HEK293 (cell line): ENCODE measurements around the gene FBXO34.

Experiments
- CTCF ChIA-PET: fragments of 350-600 bp; formaldehyde crosslinking; extraction: SDS; loops from one replicate; lab custom pipeline; 2021; ENCODE audit warnings: antibody characterized with exemption; lab: Yijun Ruan, JAX
- POLR2A ChIA-PET: fragments of 300-600 bp; formaldehyde crosslinking; extraction: SDS; loops from one replicate; lab custom pipeline; 2020; ENCODE audit warnings: antibody characterized with exemption, inconsistent platforms; lab: Yijun Ruan, JAX
- H3K27ac ChIP-seq: fragments of 200-500 bp; sonication (Bioruptor generic); 2 replicates; pipeline ENCODE4 v1.5.1; 2014; ENCODE audit warnings: low read depth, low read length, control low read depth, inconsistent platforms; ENCODE audit errors: extremely low read depth
- H3K36me3 ChIP-seq, 2 experiments: fragments of 200-500 bp in 1 of 2; sonication (Bioruptor generic) in 1 of 2; 1 replicate in 1 of 2; 2 replicates in 1 of 2; pipeline ENCODE4 v1.5.1; 2014 to 2017; ENCODE audit warnings: inconsistent platforms in 2 of 2, low read length in 2 of 2; ENCODE audit not compliant: control insufficient read depth in 2 of 2, insufficient read depth in 1 of 2
- H3K4me1 ChIP-seq: fragments of 200-500 bp; sonication (Bioruptor generic); 2 replicates; pipeline ENCODE4 v1.5.1; 2014; ENCODE audit warnings: mild to moderate bottlenecking, low read length, inconsistent platforms; ENCODE audit not compliant: control insufficient read depth, insufficient read depth
- H3K4me3 ChIP-seq: 2 replicates; pipeline ENCODE4 v1.5.1; 2011; ENCODE audit warnings: low read depth, mild to moderate bottlenecking, control low read depth, low read length, moderate library complexity
- H3K9me3 ChIP-seq: fragments of 200-500 bp; sonication (Bioruptor generic); 2 replicates; pipeline ENCODE4 v1.5.1; 2014; ENCODE audit warnings: low read depth, low read length, inconsistent platforms; ENCODE audit not compliant: control insufficient read depth, insufficient read depth
- KLF16 ChIP-seq: fragments of 450-650 bp; formaldehyde crosslinking; IDR thresholded peaks from 2 replicates; pipeline ENCODE4 v1.5.1; 2017; ENCODE audit warnings: missing biosample characterization, missing genetic modification characterization
- PRDM1 ChIP-seq: fragments of 450-650 bp; formaldehyde crosslinking; IDR thresholded peaks from 2 replicates; pipeline ENCODE4; 2016; ENCODE audit warnings: missing biosample characterization, missing genetic modification characterization
- PRDM6 ChIP-seq: fragments of 450-650 bp; formaldehyde crosslinking; IDR thresholded peaks from 2 replicates; pipeline ENCODE4 v1.5.1; 2017; ENCODE audit warnings: missing biosample characterization, missing genetic modification characterization
- SP7 ChIP-seq: fragments of 450-650 bp; formaldehyde crosslinking; IDR thresholded peaks from 2 replicates; pipeline ENCODE4 v1.5.1; 2016; ENCODE audit warnings: missing biosample characterization, missing genetic modification characterization
- WT1 ChIP-seq: fragments of 450-650 bp; formaldehyde crosslinking; IDR thresholded peaks from 2 replicates; pipeline ENCODE4 v1.5.1; 2016; ENCODE audit warnings: missing biosample characterization, missing genetic modification characterization
- ZBTB17 ChIP-seq: fragments of 450-650 bp; formaldehyde crosslinking; IDR thresholded peaks from 2 replicates; pipeline ENCODE4 v1.5.1; 2016; ENCODE audit warnings: missing biosample characterization, missing genetic modification characterization
- ZNF175 ChIP-seq: fragments of 450-650 bp; formaldehyde crosslinking; IDR thresholded peaks from 2 replicates; pipeline ENCODE4 v1.5.1; 2016; ENCODE audit warnings: missing biosample characterization, missing genetic modification characterization
- ZNF473 ChIP-seq: fragments of 450-650 bp; formaldehyde crosslinking; IDR thresholded peaks from 2 replicates; pipeline ENCODE4 v1.5.1; 2017; ENCODE audit warnings: missing biosample characterization, missing genetic modification characterization
- ZNF571 ChIP-seq: fragments of 450-650 bp; formaldehyde crosslinking; IDR thresholded peaks from 2 replicates; pipeline ENCODE4 v1.5.0; 2017; ENCODE audit warnings: missing biosample characterization, missing genetic modification characterization
- ZNF600 ChIP-seq: fragments of 450-650 bp; formaldehyde crosslinking; IDR thresholded peaks from 2 replicates; pipeline ENCODE4 v1.5.1; 2016; ENCODE audit warnings: missing biosample characterization, missing genetic modification characterization
- ZNF610 ChIP-seq: fragments of 450-650 bp; formaldehyde crosslinking; IDR thresholded peaks from 2 replicates; pipeline ENCODE4 v1.5.1; 2016; ENCODE audit warnings: missing biosample characterization, missing genetic modification characterization, borderline replicate concordance
- ZNF677 ChIP-seq: fragments of 450-650 bp; IDR thresholded peaks from 2 replicates; pipeline ENCODE4 v1.5.0; 2018; ENCODE audit warnings: missing biosample characterization, mild to moderate bottlenecking, missing genetic modification characterization, moderate library complexity
- ZNF777 ChIP-seq: fragments of 450-650 bp; formaldehyde crosslinking; IDR thresholded peaks from 2 replicates; pipeline ENCODE4 v1.5.1; 2017; ENCODE audit warnings: missing biosample characterization, missing genetic modification characterization, borderline replicate concordance
- TF ChIP-seq, protein P1 (sequence below): fragments of 450-650 bp; formaldehyde crosslinking; IDR thresholded peaks from 2 replicates; pipeline ENCODE4 v1.5.1; 2016; ENCODE audit warnings: missing biosample characterization, missing genetic modification characterization
- TF ChIP-seq, protein P2 (sequence below): fragments of 450-650 bp; formaldehyde crosslinking; IDR thresholded peaks from 2 replicates; pipeline ENCODE4; 2016; ENCODE audit warnings: missing biosample characterization, missing genetic modification characterization
- TF ChIP-seq, protein P3 (sequence below): fragments of 450-650 bp; formaldehyde crosslinking; IDR thresholded peaks from 2 replicates; pipeline ENCODE4 v1.5.1; 2016; ENCODE audit warnings: missing biosample characterization, missing genetic modification characterization

FBXO34 gene

DNA sequence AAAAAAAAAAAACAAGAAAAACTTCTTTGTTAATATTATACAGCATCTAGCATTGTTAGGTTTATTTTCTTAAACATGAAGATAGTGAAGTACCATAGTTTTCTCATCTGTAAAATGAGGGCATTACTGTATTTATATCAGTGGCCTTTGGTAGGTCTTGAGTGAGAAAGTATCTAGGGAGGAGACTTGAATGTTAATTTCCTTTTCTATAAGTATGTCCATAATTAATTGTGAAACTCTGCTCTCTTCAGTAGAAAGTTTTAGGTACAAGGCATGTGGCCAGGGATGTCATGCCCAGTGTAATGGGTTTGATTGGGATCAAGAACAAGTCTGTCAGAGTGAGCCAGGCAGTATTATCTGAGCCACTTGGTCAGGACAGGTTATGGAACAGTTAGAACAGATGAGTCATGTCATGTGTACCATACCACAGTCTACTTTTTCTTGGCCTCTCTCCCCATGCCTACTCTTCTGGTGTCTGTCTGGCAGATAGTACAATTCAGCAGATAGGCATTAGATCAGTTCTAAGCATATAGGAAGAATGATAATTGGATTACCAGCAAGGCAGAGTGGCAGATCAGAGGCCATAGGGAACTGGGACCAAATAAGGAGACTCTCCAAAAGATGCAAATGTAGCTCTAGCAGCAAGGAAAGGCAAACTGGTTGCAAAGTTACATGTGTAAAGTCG lies 30.4 kb downstream of the FBXO34 start:
- H3K27ac ChIP-seq, result no peak overlapping the region
- TF ChIP-seq PRDM1 (tag by site-specific recombination) (peak; percentile 15; the same call in 1 of the 2 replicates), ZBTB17 (tag by site-specific recombination) (peak; percentile 70), ZNF600 (tag by site-specific recombination) (peak; percentile 99), ZNF610 (tag by site-specific recombination) (no peak), ZNF777 (tag by site-specific recombination) (no peak), ZNF677 (tag by site-specific recombination) (no peak), ZNF175 (tag by site-specific recombination) (no peak), ZNF473 (tag by site-specific recombination) (no peak), SP7 (no peak), WT1 (no peak)
- TF ChIP-seq, protein P1, sequence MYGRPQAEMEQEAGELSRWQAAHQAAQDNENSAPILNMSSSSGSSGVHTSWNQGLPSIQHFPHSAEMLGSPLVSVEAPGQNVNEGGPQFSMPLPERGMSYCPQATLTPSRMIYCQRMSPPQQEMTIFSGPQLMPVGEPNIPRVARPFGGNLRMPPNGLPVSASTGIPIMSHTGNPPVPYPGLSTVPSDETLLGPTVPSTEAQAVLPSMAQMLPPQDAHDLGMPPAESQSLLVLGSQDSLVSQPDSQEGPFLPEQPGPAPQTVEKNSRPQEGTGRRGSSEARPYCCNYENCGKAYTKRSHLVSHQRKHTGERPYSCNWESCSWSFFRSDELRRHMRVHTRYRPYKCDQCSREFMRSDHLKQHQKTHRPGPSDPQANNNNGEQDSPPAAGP, result no peak
- TF ChIP-seq, protein P2, sequence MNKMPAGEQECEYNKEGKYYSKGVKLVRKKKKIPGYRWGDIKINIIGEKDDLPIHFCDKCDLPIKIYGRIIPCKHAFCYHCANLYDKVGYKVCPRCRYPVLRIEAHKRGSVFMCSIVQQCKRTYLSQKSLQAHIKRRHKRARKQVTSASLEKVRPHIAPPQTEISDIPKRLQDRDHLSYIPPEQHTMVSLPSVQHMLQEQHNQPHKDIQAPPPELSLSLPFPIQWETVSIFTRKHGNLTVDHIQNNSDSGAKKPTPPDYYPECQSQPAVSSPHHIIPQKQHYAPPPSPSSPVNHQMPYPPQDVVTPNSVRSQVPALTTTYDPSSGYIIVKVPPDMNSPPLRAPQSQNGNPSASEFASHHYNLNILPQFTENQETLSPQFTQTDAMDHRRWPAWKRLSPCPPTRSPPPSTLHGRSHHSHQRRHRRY (tag by site-specific recombination), result no peak
- TF ChIP-seq, protein P3, sequence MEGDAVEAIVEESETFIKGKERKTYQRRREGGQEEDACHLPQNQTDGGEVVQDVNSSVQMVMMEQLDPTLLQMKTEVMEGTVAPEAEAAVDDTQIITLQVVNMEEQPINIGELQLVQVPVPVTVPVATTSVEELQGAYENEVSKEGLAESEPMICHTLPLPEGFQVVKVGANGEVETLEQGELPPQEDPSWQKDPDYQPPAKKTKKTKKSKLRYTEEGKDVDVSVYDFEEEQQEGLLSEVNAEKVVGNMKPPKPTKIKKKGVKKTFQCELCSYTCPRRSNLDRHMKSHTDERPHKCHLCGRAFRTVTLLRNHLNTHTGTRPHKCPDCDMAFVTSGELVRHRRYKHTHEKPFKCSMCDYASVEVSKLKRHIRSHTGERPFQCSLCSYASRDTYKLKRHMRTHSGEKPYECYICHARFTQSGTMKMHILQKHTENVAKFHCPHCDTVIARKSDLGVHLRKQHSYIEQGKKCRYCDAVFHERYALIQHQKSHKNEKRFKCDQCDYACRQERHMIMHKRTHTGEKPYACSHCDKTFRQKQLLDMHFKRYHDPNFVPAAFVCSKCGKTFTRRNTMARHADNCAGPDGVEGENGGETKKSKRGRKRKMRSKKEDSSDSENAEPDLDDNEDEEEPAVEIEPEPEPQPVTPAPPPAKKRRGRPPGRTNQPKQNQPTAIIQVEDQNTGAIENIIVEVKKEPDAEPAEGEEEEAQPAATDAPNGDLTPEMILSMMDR (tag by site-specific recombination), result no peak
- ChIA-PET CTCF (interaction anchor here (1.9 kb wide), 1 partner anchor 53 kb away, joined by 4 read pairs; no protein-coding TSS in a partner anchor), POLR2A (no interaction called here)
- peaks cover 0 to 7% of the 10 kb centered on the region in 2 experiments; a peak in 1 of 3 replicates for H3K36me3 ChIP-seq
- peaks cover 16% of the 10 kb centered on the region; the same call in 1 of the 2 replicates for H3K4me1 ChIP-seq
- H3K4me3 ChIP-seq, result no peak overlapping the region
- no peaks in the 10 kb centered on the region for H3K9me3 ChIP-seq

GRCh38 chr14:55302367-55303124 lies 31.3 kb downstream of the FBXO34 start:
- Histone ChIP-seq H3K9me3 (no peaks in the 10 kb centered on the region), H3K27ac (no peak overlapping the region), H3K4me3 (no peak overlapping the region), H3K4me1 (peaks cover 18% of the 10 kb centered on the region; the same call in 1 of the 2 replicates), H3K36me3 (peaks cover 0 to 7% of the 10 kb centered on the region in 2 experiments; a peak in 1 of 3 replicates)
- TF ChIP-seq ZNF571 (tag by site-specific recombination) (no peak), PRDM6 (tag by site-specific recombination) (peak; percentile 22; the same call in 1 of the 2 replicates), KLF16 (tag by site-specific recombination) (no peak)
- ChIA-PET POLR2A (no interaction called here), CTCF (interaction anchor here (1.2 to 1.9 kb wide), 3 partner anchors 30 to 52 kb away, joined by 3 to 4 read pairs (median 3); no protein-coding TSS in a partner anchor)
